Endodermal cell (in vitro differentiated cells): ENCODE results near the gene NCKAP5. TPM values are rescaled to one million over a fixed set of nuclear protein-coding genes. Genes with fewer than 3 reads are reported as not detected.

Experiments used
- DNase-seq: peaks from one replicate; pipeline ENCODE4 v3.0.0-alpha.2; 2017
- H3K27ac ChIP-seq: 2 replicates; pipeline ENCODE4 v1.5.1; 2013; ENCODE audit warnings: mild to moderate bottlenecking, low read depth, low read length, moderate library complexity
- H3K27me3 ChIP-seq: 2 replicates; pipeline ENCODE4 v1.6.1; 2013; ENCODE audit warnings: mild to moderate bottlenecking, low read length, moderate library complexity; ENCODE audit not compliant: insufficient read depth, control insufficient read depth, poor library complexity, severe bottlenecking
- H3K36me3 ChIP-seq: 2 replicates; pipeline ENCODE4 v1.7.0; 2013; ENCODE audit warnings: mild to moderate bottlenecking, low read length, moderate library complexity; ENCODE audit not compliant: control insufficient read depth, insufficient read depth
- H3K4me1 ChIP-seq: one replicate; pipeline ENCODE4 v1.7.0; 2013; ENCODE audit warnings: low read length; ENCODE audit not compliant: control insufficient read depth, insufficient read depth
- H3K4me3 ChIP-seq: 2 replicates; pipeline ENCODE4 v1.5.1; 2013; ENCODE audit warnings: mild to moderate bottlenecking, low read length, moderate library complexity
- H3K9ac ChIP-seq: 2 replicates; pipeline ENCODE4 v1.6.1; 2013; ENCODE audit warnings: mild to moderate bottlenecking, low read length, moderate library complexity; ENCODE audit not compliant: poor library complexity, severe bottlenecking; ENCODE audit errors: extremely low read depth
- H3K9me3 ChIP-seq: 2 replicates; pipeline ENCODE4 v1.6.1; 2013; ENCODE audit warnings: mild to moderate bottlenecking, low read length, moderate library complexity; ENCODE audit not compliant: control insufficient read depth
- H3K27ac Mint-ChIP-seq: 2 replicates; pipeline ENCODE4 v1.8.0; 2020; ENCODE audit warnings: mixed read lengths
- H3K27me3 Mint-ChIP-seq: 2 replicates; pipeline ENCODE4 v1.8.0; 2021; ENCODE audit warnings: mild to moderate bottlenecking, mixed read lengths; ENCODE audit not compliant: insufficient read depth
- H3K36me3 Mint-ChIP-seq: 2 replicates; pipeline ENCODE4 v1.8.0; 2020; ENCODE audit warnings: low read depth, mixed read lengths
- H3K4me1 Mint-ChIP-seq: 2 replicates; pipeline ENCODE4 v1.8.0; 2020; ENCODE audit warnings: mixed read lengths
- H3K4me3 Mint-ChIP-seq: 2 replicates; pipeline ENCODE4 v1.8.0; 2020; ENCODE audit warnings: mild to moderate bottlenecking, moderate library complexity, mixed read lengths
- H3K9me3 Mint-ChIP-seq: 2 replicates; pipeline ENCODE4 v1.8.0; 2020; ENCODE audit warnings: mild to moderate bottlenecking, mixed read lengths
- CTCF ChIP-seq: fragments of 200-600 bp; sonication (generic); conservative IDR thresholded peaks from 2 replicates; pipeline ENCODE4 v1.5.0; 2021; ENCODE audit warnings: antibody characterized with exemption, mild to moderate bottlenecking
- WGBS, 2 experiments: methylation state at CpG; one replicate each; pipeline versions ENCODE4 v1.1.5 to v1.1.7; 2013; ENCODE audit warnings: missing lambda C conversion rate in 2 of 2, mixed read lengths in 1 of 2; ENCODE audit not compliant: insufficient coverage in 1 of 2, insufficient read length in 1 of 2; 5-methylcytosine and 5-hydroxymethylcytosine counted together
- total RNA-seq, 2 donors: library from RNA; stranded (reverse); fragmentation: NEBNext Ultra II Directional in 1 of 2; extraction: Animal tissue kit (Norgen Biotek cat#: 25700) in 1 of 2; gene quantifications; 2 replicates in 1 of 2; 3 replicates in 1 of 2; pipeline ENCODE4 v1.2.1, GENCODE V29; 2021

NCKAP5 gene
- total RNA-seq, 2 donors from 2014 or later = 0.58 to 0.92 TPM

GRCh38 chr2:133523406-133523805, 44.9 kb downstream of the NCKAP5 start:
- 60 to 64% methylated on average over 5 of the region's 5 CpGs for WGBS, 2 experiments
- no peak overlapping the region for H3K9ac ChIP-seq
- no peak for TF ChIP-seq CTCF
- no peaks in the 10 kb centered on the region for H3K36me3 ChIP-seq
- H3K27ac ChIP-seq = no peak overlapping the region
- no peak overlapping the region for H3K4me3 Mint-ChIP-seq
- no peaks in the 10 kb centered on the region for H3K9me3 Mint-ChIP-seq
- no peaks in the 10 kb centered on the region for H3K4me1 ChIP-seq
- H3K27ac Mint-ChIP-seq = no peak overlapping the region
- H3K36me3 Mint-ChIP-seq = no peaks in the 10 kb centered on the region
- H3K4me3 ChIP-seq = no peak overlapping the region
- H3K27me3 ChIP-seq = peaks cover 17% of the 10 kb centered on the region
- peaks cover 61% of the 10 kb centered on the region for H3K27me3 Mint-ChIP-seq
- no peak for DNase-seq
- H3K4me1 Mint-ChIP-seq = no peaks in the 10 kb centered on the region
- H3K9me3 ChIP-seq = no peaks in the 10 kb centered on the region

- H3K27me3 ChIP-seq = peaks cover 17% of the 10 kb centered on the region
- no peaks in the 10 kb centered on the region for H3K9me3 ChIP-seq
- DNase-seq = no peak
- Mint-ChIP-seq H3K4me1 (no peaks in the 10 kb centered on the region), H3K36me3 (no peaks in the 10 kb centered on the region), H3K27ac (no peak overlapping the region), H3K9me3 (no peaks in the 10 kb centered on the region), H3K27me3 (peaks cover 61% of the 10 kb centered on the region), H3K4me3 (no peak overlapping the region)
- H3K4me1 ChIP-seq = no peaks in the 10 kb centered on the region
- no peaks in the 10 kb centered on the region for H3K36me3 ChIP-seq
- WGBS, 2 experiments = 90 to 100% methylated on average over 1 of the region's 1 CpG
- no peak for TF ChIP-seq CTCF
- H3K27ac ChIP-seq = no peak overlapping the region
- H3K4me3 ChIP-seq = no peak overlapping the region
- H3K9ac ChIP-seq = no peak overlapping the region
Measured at GRCh38 chr2:133522204-133522603, 46.1 kb downstream of the NCKAP5 start.

- DNase-seq = no peak
- Mint-ChIP-seq H3K4me3 (no peak overlapping the region), H3K27me3 (peaks cover 61% of the 10 kb centered on the region), H3K36me3 (no peaks in the 10 kb centered on the region), H3K4me1 (no peaks in the 10 kb centered on the region), H3K9me3 (no peaks in the 10 kb centered on the region), H3K27ac (no peak overlapping the region)
- Histone ChIP-seq H3K36me3 (no peaks in the 10 kb centered on the region), H3K27ac (no peak overlapping the region), H3K27me3 (peaks cover 17% of the 10 kb centered on the region), H3K4me3 (no peak overlapping the region), H3K9me3 (no peaks in the 10 kb centered on the region), H3K4me1 (no peaks in the 10 kb centered on the region), H3K9ac (no peak overlapping the region)
- TF ChIP-seq CTCF = no peak
- WGBS, 2 experiments = 85 to 87% methylated on average over 2 to 3 of the region's 3 CpGs
Measured at GRCh38 chr2:133521146-133521745, 47.0 kb downstream of the NCKAP5 start.
